ENCODE measurements around the gene LUZP2.

- no peak for TF ChIP-seq CTCF (conservative IDR thresholded peaks at IDR 0.05; ENCODE audit: low read length)
- TF ChIP-seq EZH2phosphoT487 (IDR thresholded peaks at IDR 0.05; ENCODE audit: borderline replicate concordance, low read depth, low read length): no peak
These were observed 75.5 kb downstream of the LUZP2 start for GRCh38 chr11:24572376-24572775.
